Spleen (tissue), 11 donors: ENCODE results near the gene RBM26. TPM values are rescaled to one million over a fixed set of nuclear protein-coding genes. Genes with fewer than 3 reads are reported as not detected.

ENCODE experiments used
- DNase-seq: peaks from one replicate; pipeline ENCODE4 v3.0.0-alpha.2; 2020
- H3K27ac ChIP-seq, 8 donors: fragments of 200-600 bp; sonication (generic) in 7 of 8; 1 replicate in 4 of 8; 2 replicates in 4 of 8; pipeline versions ENCODE4 v1.5.0 to v1.8.0; 2016 to 2021; ENCODE audit warnings: inconsistent platforms in 4 of 8, mild to moderate bottlenecking in 4 of 8, moderate library complexity in 1 of 8
- H3K27me3 ChIP-seq, 7 donors: fragments of 200-600 bp; sonication (generic) in 6 of 7; replicated peaks in 1 of 7; 1 replicate in 4 of 7; 2 replicates in 3 of 7; pipeline versions ENCODE4 v1.5.0 to v1.8.0; 2016 to 2021; ENCODE audit warnings: inconsistent platforms in 3 of 7, mild to moderate bottlenecking in 1 of 7
- H3K36me3 ChIP-seq, 6 donors: fragments of 200-600 bp; sonication (generic) in 5 of 6; 1 replicate in 4 of 6; 2 replicates in 2 of 6; pipeline versions ENCODE4 v1.5.0 to v1.8.0; 2016 to 2021; ENCODE audit warnings: inconsistent platforms in 2 of 6
- H3K4me1 ChIP-seq, 6 donors: fragments of 200-600 bp; sonication (generic) in 5 of 6; 1 replicate in 3 of 6; 2 replicates in 3 of 6; pipeline versions ENCODE4 v1.5.0 to v1.8.0; 2016 to 2021; ENCODE audit warnings: inconsistent platforms in 3 of 6
- H3K4me3 ChIP-seq, 8 donors: fragments of 200-600 bp; sonication (generic) in 7 of 8; 1 replicate in 4 of 8; 2 replicates in 4 of 8; pipeline versions ENCODE4 v1.5.0 to v1.8.0; 2016 to 2021; ENCODE audit warnings: inconsistent platforms in 4 of 8, mild to moderate bottlenecking in 4 of 8, moderate library complexity in 2 of 8
- H3K9me3 ChIP-seq, 8 donors: fragments of 200-600 bp; sonication (generic) in 7 of 8; 1 replicate in 4 of 8; 2 replicates in 4 of 8; pipeline versions ENCODE4 v1.5.0 to v1.8.0; 2016 to 2021; ENCODE audit warnings: inconsistent platforms in 4 of 8
- POLR2A ChIP-seq, 3 donors: fragments of 450-650 bp; IDR thresholded peaks; one replicate each; pipeline ENCODE4 v1.5.1; 2017; ENCODE audit warnings: antibody characterized with exemption in 3 of 3, mild to moderate bottlenecking in 1 of 3
- POLR2AphosphoS5 ChIP-seq, 3 donors: sonication (generic); formaldehyde crosslinking; IDR thresholded peaks; one replicate each; pipeline ENCODE4 v1.5.1; 2017; ENCODE audit warnings: antibody characterized with exemption in 3 of 3
- WGBS, 5 donors: extraction: QIAGEN DNeasy Blood & Tissue Kit in 3 of 5; methylation state at CpG; one replicate each; pipeline versions ENCODE4 v1.1.5 to v1.1.7; 2013 to 2018; 5-methylcytosine and 5-hydroxymethylcytosine counted together
- intact Hi-C: fragments of 100-400 bp; cut with DNase I; formaldehyde crosslinking; loops from one replicate; pipeline ENCODE4 v1.15.0; 2023; ENCODE audit warnings: low total_unique reads
- polyA plus RNA-seq, 3 donors: library from polyadenylated mRNA; stranded (reverse); fragments of 200-250 nt; gene quantifications; one replicate each; pipeline ENCODE4 v1.2.1, GENCODE V29; 2013
- small RNA-seq, 4 donors: library from RNA; depleted of rRNA; stranded (forward); fragments of <200 nt; gene quantifications; one replicate each; pipeline ENCODE3, GENCODE V24; 2016
- total RNA-seq, 7 donors: library from RNA; depleted of rRNA in 3 of 7; stranded (reverse); fragments of >200 nt in 3 of 7; fragmentation: NEBNext Ultra II Directional in 4 of 7; extraction: Animal tissue kit (Norgen Biotek cat#: 25700) in 4 of 7; gene quantifications; one replicate each; pipeline versions ENCODE4 v1.1.0 to v1.2.1, GENCODE V29; 2016 to 2021
- TF ChIP-seq, protein P1 (sequence below), 11 experiments: fragments of 200-600 bp in 7 of 11; fragments of 450-650 bp in 4 of 11; sonication (generic) in 4 of 11; IDR thresholded peaks in 8 of 11; conservative IDR thresholded peaks in 3 of 11; 1 replicate in 7 of 11; 2 replicates in 4 of 11; pipeline versions ENCODE4 v1.4.0 to v1.8.0; 2016 to 2021; ENCODE audit warnings: antibody characterized with exemption in 11 of 11, inconsistent platforms in 4 of 11, mild to moderate bottlenecking in 1 of 11
- donor health status: healthy with polysubstance abuse.
- donor health status: DM: no; HTN: no; CAD: no; lungs with moderate emphysema.
- donor health status: DM: no; HTN: no; CAD: no.
- donor health status: Bipolar disorder and iron deficiency.
- donor health status: healthy.
- donor health status: DM: no; HTN: no; CAD: no.
- donor health status: DM: yes; HTN: yes; CAD: no.

The RBM26 gene
- total and polyA plus RNA-seq, 10 donors: 25.6 to 87.6 (median 63.6) TPM

DNA sequence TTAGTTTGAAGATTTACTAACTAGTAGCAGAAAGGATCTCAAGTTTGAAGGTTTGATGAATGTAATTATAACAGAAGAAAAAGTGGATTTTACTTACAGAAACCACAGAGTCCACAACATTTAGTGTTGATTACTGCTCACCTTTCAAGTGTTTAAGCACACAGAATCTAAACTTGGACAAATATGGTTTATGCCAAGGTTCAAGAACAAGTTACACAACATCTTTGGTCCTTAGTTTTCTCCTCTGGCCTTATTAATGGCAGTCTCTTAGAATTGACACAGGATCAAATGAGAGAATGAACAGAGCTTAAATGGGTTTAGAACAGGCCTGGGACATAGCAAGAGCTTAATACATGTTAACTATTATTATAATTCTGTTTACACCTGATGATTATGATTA lies 133.0 kb downstream of the RBM26 start:
- H3K36me3 ChIP-seq: no peaks in the 10 kb centered on the region
- intact Hi-C loops: no loop called here
- DNase-seq: no peak
- H3K4me1 ChIP-seq: no peaks in the 10 kb centered on the region
- no peak overlapping the region for H3K4me3 ChIP-seq
- H3K27me3 ChIP-seq: no peaks in the 10 kb centered on the region
- no peak for TF ChIP-seq POLR2AphosphoS5 (IDR thresholded peaks at IDR 0.05)
- TF ChIP-seq, protein P1, sequence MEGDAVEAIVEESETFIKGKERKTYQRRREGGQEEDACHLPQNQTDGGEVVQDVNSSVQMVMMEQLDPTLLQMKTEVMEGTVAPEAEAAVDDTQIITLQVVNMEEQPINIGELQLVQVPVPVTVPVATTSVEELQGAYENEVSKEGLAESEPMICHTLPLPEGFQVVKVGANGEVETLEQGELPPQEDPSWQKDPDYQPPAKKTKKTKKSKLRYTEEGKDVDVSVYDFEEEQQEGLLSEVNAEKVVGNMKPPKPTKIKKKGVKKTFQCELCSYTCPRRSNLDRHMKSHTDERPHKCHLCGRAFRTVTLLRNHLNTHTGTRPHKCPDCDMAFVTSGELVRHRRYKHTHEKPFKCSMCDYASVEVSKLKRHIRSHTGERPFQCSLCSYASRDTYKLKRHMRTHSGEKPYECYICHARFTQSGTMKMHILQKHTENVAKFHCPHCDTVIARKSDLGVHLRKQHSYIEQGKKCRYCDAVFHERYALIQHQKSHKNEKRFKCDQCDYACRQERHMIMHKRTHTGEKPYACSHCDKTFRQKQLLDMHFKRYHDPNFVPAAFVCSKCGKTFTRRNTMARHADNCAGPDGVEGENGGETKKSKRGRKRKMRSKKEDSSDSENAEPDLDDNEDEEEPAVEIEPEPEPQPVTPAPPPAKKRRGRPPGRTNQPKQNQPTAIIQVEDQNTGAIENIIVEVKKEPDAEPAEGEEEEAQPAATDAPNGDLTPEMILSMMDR (IDR thresholded peaks at IDR 0.05 in 8 of 11, conservative IDR thresholded peaks at IDR 0.05 in 3 of 11): no peak
- TF ChIP-seq POLR2A (IDR thresholded peaks at IDR 0.05): no peak
- H3K9me3 ChIP-seq: peaks cover 0 to 9% (median 2%) of the 10 kb centered on the region in 8 donors
- H3K27ac ChIP-seq: no peak overlapping the region

DNA sequence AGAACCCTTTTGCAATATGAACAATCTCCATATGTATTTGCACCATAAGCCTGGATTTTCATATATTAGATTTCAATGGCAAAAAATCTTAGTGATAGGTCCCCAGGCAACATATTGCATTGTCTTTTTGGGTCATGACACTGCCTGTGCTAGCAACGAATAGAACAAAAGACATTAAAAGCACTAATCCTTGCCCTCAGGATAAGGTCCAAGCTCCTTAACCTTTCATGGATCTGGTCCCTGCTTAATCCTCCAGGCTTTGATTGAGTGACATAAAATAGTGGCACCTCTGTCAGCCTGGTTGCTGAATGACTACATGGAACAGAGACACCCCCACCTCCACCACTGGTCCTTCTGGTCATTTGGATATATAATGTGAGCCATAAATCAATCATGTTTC lies 134.4 kb downstream of the RBM26 start:
- H3K9me3 ChIP-seq: peaks cover 0 to 12% (median 4%) of the 10 kb centered on the region in 8 donors
- TF ChIP-seq, protein P1 (IDR thresholded peaks at IDR 0.05 in 8 of 11, conservative IDR thresholded peaks at IDR 0.05 in 3 of 11): no peak
- TF ChIP-seq POLR2AphosphoS5 (IDR thresholded peaks at IDR 0.05) (no peak), POLR2A (IDR thresholded peaks at IDR 0.05) (no peak)
- no peak overlapping the region for H3K4me3 ChIP-seq
- H3K27me3 ChIP-seq: no peaks in the 10 kb centered on the region
- no peaks in the 10 kb centered on the region for H3K36me3 ChIP-seq
- DNase-seq: no peak
- intact Hi-C loops: no loop called here
- no peaks in the 10 kb centered on the region for H3K4me1 ChIP-seq
- WGBS, 5 donors: 32 to 60% (median 55%) methylated on average over 1 of the region's 1 CpG
- H3K27ac ChIP-seq: no peak overlapping the region

DNA sequence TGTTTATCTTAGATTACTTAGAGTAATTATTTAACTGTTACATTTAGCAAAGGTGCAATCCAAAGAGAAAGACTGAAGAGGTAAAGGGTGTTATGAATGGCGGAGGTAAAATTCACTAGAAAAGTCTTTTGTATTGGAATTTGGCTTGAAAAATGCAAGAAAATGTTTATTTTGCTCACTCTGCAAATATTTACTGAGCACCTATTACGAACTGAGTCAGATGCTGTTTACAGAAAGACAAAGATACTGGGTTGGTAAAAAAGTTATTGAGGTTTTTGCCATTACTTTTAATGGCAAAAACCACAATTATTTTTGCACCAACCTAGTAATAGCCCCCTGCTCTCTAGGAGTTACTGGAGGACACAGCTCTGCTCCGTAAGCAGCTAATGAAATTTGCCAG lies 135.2 kb downstream of the RBM26 start:
- TF ChIP-seq POLR2AphosphoS5 (IDR thresholded peaks at IDR 0.05) (no peak), POLR2A (IDR thresholded peaks at IDR 0.05) (no peak)
- TF ChIP-seq, protein P1 (IDR thresholded peaks at IDR 0.05 in 8 of 11, conservative IDR thresholded peaks at IDR 0.05 in 3 of 11): no peak
- Histone ChIP-seq H3K27ac (no peak overlapping the region), H3K27me3 (no peaks in the 10 kb centered on the region), H3K9me3 (peaks cover 0 to 12% (median 4%) of the 10 kb centered on the region in 8 donors), H3K4me3 (no peak overlapping the region), H3K36me3 (no peaks in the 10 kb centered on the region), H3K4me1 (no peaks in the 10 kb centered on the region)
- intact Hi-C loops: no loop called here
- no peak for DNase-seq
- WGBS, 5 donors: 81 to 94% (median 86%) methylated on average over 3 of the region's 3 CpGs

Small RNA genes within 50 kb of the gene (small RNA-seq; reads per million reads assigned to genes)
- gene RNA5SP33: 0 reads per million in 4 donors

Other genes with a start within 250 kb of the RBM26 start
- 10 to 100 TPM; 13.3 to 27.3 (median 15.6) TPM for gene NDFIP2, start 74.9 kb upstream of the RBM26 start, total RNA-seq
- 1 to 10 TPM; 2.1 to 5.0 (median 4.4) TPM for gene NDFIP2, start 74.9 kb upstream of the RBM26 start, polyA plus RNA-seq